ENCODE data around the gene UBE2I. TPM values are rescaled to one million over a fixed set of nuclear protein-coding genes. Genes with fewer than 3 reads are reported as not detected.

Gene UBE2I
- total RNA-seq, 4 donors from 2014 or later: 55.4 to 110 (median 58.5) TPM

DNA sequence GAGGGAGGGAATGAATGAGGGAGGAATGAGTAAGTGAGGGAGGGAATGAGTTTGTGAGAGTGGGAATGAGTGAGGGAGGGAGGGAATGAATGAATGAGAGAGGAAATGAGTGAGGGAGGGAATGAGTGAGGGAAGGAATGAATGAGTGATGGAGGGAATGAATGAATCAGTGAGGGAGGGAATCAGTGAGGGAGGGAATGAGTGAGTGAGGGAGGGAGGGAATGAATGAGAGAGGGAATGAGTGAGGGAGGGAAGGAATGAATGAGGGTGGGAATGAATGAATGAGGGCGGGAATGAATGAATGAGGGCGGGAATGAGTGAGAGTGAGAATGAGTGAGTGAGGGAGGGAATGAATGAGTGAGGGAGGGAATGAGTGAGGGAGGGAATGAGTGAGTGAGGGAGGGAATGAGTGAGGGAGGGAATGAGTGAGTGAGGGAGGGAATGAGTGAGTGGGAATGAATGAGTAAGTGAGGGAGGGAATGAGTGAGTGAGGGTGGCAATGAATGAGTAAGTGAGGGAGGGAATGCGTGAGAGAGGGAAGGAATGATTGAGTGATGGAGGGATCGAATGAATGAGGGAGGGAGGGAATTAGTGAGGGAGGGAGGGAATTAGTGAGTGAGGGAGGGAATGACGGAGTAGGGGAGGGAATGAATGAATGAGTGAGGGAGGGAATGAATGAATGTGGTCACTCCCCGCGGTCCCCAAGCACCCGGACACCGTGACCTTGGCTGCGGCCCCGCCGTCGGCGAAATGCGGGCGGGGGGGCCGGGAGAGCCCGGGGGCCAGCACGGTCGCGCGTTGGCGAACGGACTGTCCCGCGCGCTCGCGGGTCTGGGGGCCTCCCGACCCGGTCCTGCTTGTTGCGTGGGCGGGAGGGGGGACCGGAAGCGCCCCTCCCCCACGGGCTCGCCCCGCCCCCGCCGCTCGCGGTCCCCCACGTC lies 1.1 kb upstream of the UBE2I start:
- DNase-seq: peak; percentile 37
- in situ Hi-C loops (cut with MboI; ENCODE audit: low pct_ligation_motif_present in 1 of 4, low pct_unique_long_range_greater_than_20kb in 1 of 4, low sequenced_read_pairs in 3 of 4) (no loop called here), intact Hi-C loops (cut with DNase I; ENCODE audit: low total_unique reads) (no loop called here)
- Histone ChIP-seq H3K27me3 (no peaks in the 10 kb centered on the region), H3K4me1 (peaks cover 21 to 40% (median 35%) of the 10 kb centered on the region in 4 donors), H3K36me3 (no peaks in the 10 kb centered on the region), H3K9me3 (no peaks in the 10 kb centered on the region), H3K4me3 (peak overlapping the region; percentile 77 to 93 (median 86)), H3K27ac (peak overlapping the region; percentile 96 to 99 (median 98))
- WGBS, 2 donors (ENCODE audit: low coverage in 1 of 2): 7 to 24% methylated on average over 4 to 21 of the region's 43 CpGs
- TF ChIP-seq EP300 (IDR thresholded peaks at IDR 0.05; ENCODE audit: low read depth) (no peak), POLR2A (IDR thresholded peaks at IDR 0.05) (no peak)

DNA sequence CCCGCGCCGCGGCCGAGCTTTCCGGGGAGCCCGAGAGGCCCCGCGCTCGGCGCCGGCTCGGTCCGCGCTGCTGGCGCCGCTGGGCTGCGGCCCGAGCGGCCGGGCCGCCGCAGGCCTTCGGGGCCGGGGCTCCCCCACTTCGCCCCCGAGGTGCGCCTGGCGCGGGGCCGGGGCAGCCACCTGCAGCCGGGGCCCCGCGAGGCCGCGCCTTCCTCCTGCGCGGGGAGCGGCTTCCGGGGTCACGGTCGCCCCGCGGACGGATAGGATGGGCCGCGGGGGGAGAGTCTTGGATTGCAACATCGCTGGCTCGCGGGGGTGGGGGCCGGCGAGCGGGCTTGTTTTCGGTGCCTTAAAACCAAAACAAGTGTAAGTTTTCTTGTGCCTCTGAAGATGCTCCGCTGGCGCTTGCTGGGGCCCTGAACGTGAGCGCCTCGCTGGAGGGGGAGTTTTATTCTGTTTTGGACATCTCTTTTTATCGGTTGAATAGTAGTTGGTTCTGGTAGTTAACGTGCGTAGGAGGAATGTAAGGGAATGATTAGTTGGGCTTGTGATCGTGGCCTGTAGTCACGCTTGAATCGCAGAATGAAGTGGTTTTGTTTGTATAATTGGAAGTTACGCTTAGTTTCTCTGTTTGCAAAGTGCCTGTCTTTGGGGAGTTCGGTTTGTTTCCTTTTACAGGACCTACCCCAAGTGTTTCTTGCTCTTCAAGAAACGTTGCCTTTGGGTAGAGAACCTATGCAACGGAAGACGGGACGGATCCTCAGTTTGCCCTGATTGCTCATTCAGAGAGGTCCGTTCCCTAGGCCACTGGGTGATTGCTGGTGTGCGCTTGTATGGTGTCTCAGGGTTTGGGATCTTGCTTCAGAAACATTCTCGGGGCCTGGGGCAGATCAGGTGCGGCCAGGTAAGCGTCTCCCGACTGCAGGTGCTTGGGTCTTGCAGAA lies 724 bp downstream of the UBE2I start:
- peaks cover 0 to 8% (median 2%) of the 10 kb centered on the region in 4 donors for H3K36me3 ChIP-seq
- no peaks in the 10 kb centered on the region for H3K27me3 ChIP-seq
- peaks cover 21 to 32% (median 30%) of the 10 kb centered on the region in 4 donors for H3K4me1 ChIP-seq
- TF ChIP-seq EP300 (IDR thresholded peaks at IDR 0.05; ENCODE audit: low read depth) (no peak), POLR2A (IDR thresholded peaks at IDR 0.05) (no peak), POLR2AphosphoS5 (IDR thresholded peaks at IDR 0.05) (no peak)
- TF ChIP-seq, protein P1, sequence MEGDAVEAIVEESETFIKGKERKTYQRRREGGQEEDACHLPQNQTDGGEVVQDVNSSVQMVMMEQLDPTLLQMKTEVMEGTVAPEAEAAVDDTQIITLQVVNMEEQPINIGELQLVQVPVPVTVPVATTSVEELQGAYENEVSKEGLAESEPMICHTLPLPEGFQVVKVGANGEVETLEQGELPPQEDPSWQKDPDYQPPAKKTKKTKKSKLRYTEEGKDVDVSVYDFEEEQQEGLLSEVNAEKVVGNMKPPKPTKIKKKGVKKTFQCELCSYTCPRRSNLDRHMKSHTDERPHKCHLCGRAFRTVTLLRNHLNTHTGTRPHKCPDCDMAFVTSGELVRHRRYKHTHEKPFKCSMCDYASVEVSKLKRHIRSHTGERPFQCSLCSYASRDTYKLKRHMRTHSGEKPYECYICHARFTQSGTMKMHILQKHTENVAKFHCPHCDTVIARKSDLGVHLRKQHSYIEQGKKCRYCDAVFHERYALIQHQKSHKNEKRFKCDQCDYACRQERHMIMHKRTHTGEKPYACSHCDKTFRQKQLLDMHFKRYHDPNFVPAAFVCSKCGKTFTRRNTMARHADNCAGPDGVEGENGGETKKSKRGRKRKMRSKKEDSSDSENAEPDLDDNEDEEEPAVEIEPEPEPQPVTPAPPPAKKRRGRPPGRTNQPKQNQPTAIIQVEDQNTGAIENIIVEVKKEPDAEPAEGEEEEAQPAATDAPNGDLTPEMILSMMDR (IDR thresholded peaks at IDR 0.05): no peak
- H3K4me3 ChIP-seq: peak overlapping the region; percentile 80 to 93 (median 90)
- no peaks in the 10 kb centered on the region for H3K9me3 ChIP-seq
- DNase-seq: peak; percentile 65
- in situ Hi-C loops (cut with MboI; ENCODE audit: low pct_ligation_motif_present in 1 of 4, low pct_unique_long_range_greater_than_20kb in 1 of 4, low sequenced_read_pairs in 3 of 4) (no loop called here), intact Hi-C loops (cut with DNase I; ENCODE audit: low total_unique reads) (no loop called here)
- H3K27ac ChIP-seq: peak overlapping the region; percentile 96 to 99 (median 98)
- 1% methylated on average over 50 of the region's 77 CpGs; no CpG with 5 or more reads in 1 of the 2 donors for WGBS, 2 donors (ENCODE audit: low coverage in 1 of 2)

DNA sequence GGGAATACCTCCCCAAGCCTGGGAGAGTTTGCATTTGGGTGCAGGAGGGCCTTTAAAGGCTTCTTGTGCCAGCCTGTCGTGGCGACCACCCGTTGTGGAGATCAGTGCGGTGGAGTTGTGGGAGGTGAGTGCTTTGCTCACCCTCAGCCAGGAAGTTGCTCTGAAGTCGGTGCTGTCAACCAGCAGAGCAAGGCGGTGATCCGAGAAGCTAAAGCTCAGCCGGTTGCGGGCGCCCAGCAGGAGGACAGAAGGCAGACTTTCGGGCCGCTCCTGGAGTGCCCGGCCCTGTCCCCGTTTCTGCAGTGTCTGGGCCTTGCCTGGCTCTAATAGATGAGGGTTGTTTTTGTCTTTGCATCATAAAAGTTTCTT lies 1.4 kb downstream of the UBE2I start:
- intact Hi-C loops (cut with DNase I; ENCODE audit: low total_unique reads) (no loop called here), in situ Hi-C loops (cut with MboI; ENCODE audit: low pct_ligation_motif_present in 1 of 4, low pct_unique_long_range_greater_than_20kb in 1 of 4, low sequenced_read_pairs in 3 of 4) (no loop called here)
- Histone ChIP-seq H3K4me1 (peaks cover 21 to 32% (median 30%) of the 10 kb centered on the region in 4 donors), H3K27me3 (no peaks in the 10 kb centered on the region), H3K27ac (peak overlapping the region; percentile 96 to 99 (median 98)), H3K4me3 (peak overlapping the region; percentile 80 to 93 (median 90)), H3K36me3 (peaks cover 0 to 15% (median 4%) of the 10 kb centered on the region in 4 donors), H3K9me3 (no peaks in the 10 kb centered on the region)
- no peak for TF ChIP-seq POLR2AphosphoS5 (IDR thresholded peaks at IDR 0.05)
- TF ChIP-seq, protein P1 (IDR thresholded peaks at IDR 0.05): no peak
- TF ChIP-seq POLR2A (IDR thresholded peaks at IDR 0.05): no peak
- TF ChIP-seq EP300 (IDR thresholded peaks at IDR 0.05; ENCODE audit: low read depth): no peak
- no peak for DNase-seq
- WGBS, 2 donors (ENCODE audit: low coverage in 1 of 2): 1% methylated on average over 13 of the region's 14 CpGs; no CpG with 5 or more reads in 1 of the 2 donors

DNA sequence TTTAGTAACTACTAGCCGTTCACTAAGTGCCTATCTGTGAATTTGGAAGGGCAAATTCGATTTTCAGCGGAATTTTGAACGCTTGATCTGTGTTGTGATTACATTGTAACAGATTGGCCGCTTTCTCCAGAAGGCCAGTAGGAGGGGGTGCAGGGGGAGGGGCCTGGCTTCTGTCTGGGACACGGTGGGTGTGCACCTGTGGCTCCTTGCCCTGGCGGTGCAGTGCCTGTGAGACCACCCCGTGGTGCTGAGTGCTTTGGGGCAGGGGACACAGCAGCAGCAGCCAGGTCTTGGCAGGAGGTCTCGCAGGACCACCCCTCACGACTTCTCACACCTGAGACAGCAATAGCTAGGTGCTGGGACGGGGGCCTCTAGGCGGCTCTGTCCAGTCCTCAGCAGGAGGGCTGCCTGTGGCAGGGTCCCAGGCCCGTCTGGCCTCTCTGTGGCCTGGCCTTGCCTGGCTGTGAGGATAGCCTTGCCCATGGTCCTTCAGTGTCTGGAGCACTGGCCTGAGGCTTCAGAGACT lies 1.8 kb downstream of the UBE2I start:
- peak overlapping the region; percentile 80 to 93 (median 90) for H3K4me3 ChIP-seq
- H3K9me3 ChIP-seq: no peaks in the 10 kb centered on the region
- peaks cover 21 to 32% (median 30%) of the 10 kb centered on the region in 4 donors for H3K4me1 ChIP-seq
- intact Hi-C loops (cut with DNase I; ENCODE audit: low total_unique reads) (no loop called here), in situ Hi-C loops (cut with MboI; ENCODE audit: low pct_ligation_motif_present in 1 of 4, low pct_unique_long_range_greater_than_20kb in 1 of 4, low sequenced_read_pairs in 3 of 4) (no loop called here)
- H3K36me3 ChIP-seq: peaks cover 0 to 20% (median 7%) of the 10 kb centered on the region in 4 donors
- H3K27me3 ChIP-seq: no peaks in the 10 kb centered on the region
- no peak for DNase-seq
- peak overlapping the region; percentile 96 to 99 (median 98) for H3K27ac ChIP-seq
- 15 to 17% methylated on average over 5 to 11 of the region's 13 CpGs for WGBS, 2 donors (ENCODE audit: low coverage in 1 of 2)
- no peak for TF ChIP-seq POLR2A (IDR thresholded peaks at IDR 0.05)
- no peak for TF ChIP-seq EP300 (IDR thresholded peaks at IDR 0.05; ENCODE audit: low read depth)
- TF ChIP-seq POLR2AphosphoS5 (IDR thresholded peaks at IDR 0.05): no peak
- TF ChIP-seq, protein P1 (IDR thresholded peaks at IDR 0.05): no peak

Measured in transverse colon (tissue), 4 donors.